Kidney epithelial cell (primary cell): ENCODE measurements around the gene FBXO4. TPM values are rescaled to one million over a fixed set of nuclear protein-coding genes. Genes with fewer than 3 reads are reported as not detected.
"Not testable (repeated sequence)": the region's sequence is repeated elsewhere in the genome, so short reads cannot be mapped to it uniquely, and the experiment has no call there.

Experiments
- DNase-seq: peaks from one replicate; pipeline ENCODE4 v3.0.0-alpha.2; 2010; ENCODE audit warnings: low read depth
- H3K27me3 ChIP-seq: 2 replicates; pipeline ENCODE4 v1.6.0; 2011; ENCODE audit warnings: low read length; ENCODE audit not compliant: control insufficient read depth, insufficient read depth
- H3K36me3 ChIP-seq: 2 replicates; pipeline ENCODE4 v1.5.1; 2011; ENCODE audit warnings: low read length; ENCODE audit not compliant: control insufficient read depth, insufficient read depth
- H3K4me3 ChIP-seq: 2 replicates; pipeline ENCODE4 v1.5.1; 2011; ENCODE audit warnings: low read depth, mild to moderate bottlenecking, control low read depth, low read length
- CTCF ChIP-seq: IDR thresholded peaks from 2 replicates; pipeline ENCODE4 v1.5.1; 2011; ENCODE audit warnings: mild to moderate bottlenecking, moderate library complexity, low read length, control low read depth, inconsistent platforms; ENCODE audit not compliant: insufficient read depth, poor library complexity, severe bottlenecking
- total RNA-seq: library from RNA; depleted of rRNA; stranded (reverse); fragments of >200 nt; gene quantifications from 2 replicates; pipeline ENCODE4 v1.2.3, GENCODE V29; 2015

FBXO4 gene
- total RNA-seq, 1 donor from 2014 or later, result 5.8 TPM

- no peaks in the 10 kb centered on the region for H3K36me3 ChIP-seq
- TF ChIP-seq CTCF, result no peak
- no peak for DNase-seq
Measured at GRCh38 chr5:41978676-41979075, 53.6 kb downstream of the FBXO4 start.

DNA sequence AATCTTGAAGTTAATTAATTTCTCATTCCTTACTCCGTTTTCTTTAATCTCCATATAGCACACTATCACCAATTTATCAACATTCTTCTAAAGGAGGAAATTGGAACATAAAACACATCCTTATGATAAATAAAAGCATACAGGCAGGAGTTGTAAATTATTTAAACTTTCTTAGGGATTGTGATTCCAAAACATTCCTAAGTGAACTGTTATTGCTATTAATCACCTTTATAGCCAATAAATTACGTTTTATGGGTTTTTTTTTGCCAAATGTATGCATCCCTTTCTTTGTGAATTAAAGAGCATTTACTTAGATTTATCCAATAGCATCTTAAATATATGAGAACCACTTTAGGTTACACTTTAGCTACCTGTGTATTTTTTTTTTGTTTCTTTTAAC is 55.3 kb downstream of the FBXO4 start:
- DNase-seq, result no peak
- Histone ChIP-seq H3K36me3 (no peaks in the 10 kb centered on the region), H3K4me3 (no peak overlapping the region), H3K27me3 (no peaks in the 10 kb centered on the region)
- TF ChIP-seq CTCF, result no peak

More at GRCh38 chr5:41978676-41979075, 53.6 kb downstream of the FBXO4 start:
- Histone ChIP-seq H3K27me3 (no peaks in the 10 kb centered on the region), H3K4me3 (no peak overlapping the region)

- Histone ChIP-seq H3K27me3 (no peaks in the 10 kb centered on the region), H3K36me3 (no peaks in the 10 kb centered on the region), H3K4me3 (no peak overlapping the region)
- no peak for DNase-seq
- no peak for TF ChIP-seq CTCF
Measured at GRCh38 chr5:41980870-41981269, 55.8 kb downstream of the FBXO4 start.

DNA sequence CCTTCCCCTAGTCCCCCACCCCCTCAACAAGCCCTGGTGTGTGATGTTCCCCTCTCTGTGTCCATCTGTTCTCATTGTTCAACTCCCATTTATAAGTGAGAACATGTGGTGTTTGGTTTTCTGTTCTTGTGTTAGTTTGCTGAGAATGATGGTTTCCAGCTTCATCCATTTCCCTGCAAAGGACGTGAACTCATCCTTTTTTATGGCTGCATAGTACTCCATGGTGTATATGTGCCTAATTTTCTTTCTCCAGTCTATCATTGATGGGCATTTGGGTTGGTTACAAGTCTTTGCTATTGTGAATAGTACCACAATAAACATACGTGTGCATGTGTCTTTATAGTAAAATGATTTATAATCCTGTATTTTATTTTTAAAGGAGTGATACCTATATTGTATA is 57.8 kb downstream of the FBXO4 start:
- not testable (repeated sequence) for DNase-seq, H3K27me3 ChIP-seq, H3K36me3 ChIP-seq, H3K4me3 ChIP-seq

DNA sequence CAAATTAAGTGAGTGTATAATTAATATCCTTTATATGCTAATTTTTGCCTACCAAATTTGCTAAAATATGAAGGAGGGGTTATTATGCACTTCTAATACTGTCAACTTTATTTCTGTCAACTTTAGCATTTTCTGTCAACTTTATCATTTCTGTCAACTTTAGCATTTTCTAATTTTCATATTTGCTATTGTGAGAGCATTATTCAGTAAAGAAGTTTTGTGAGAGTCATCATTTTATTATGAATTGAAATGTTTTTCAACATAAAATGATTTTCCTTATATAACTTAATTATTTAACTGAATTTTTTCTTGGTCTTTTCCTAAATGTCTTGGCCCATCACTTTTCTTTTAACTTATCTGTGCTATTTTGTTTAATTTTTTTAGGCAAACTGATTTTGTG is 58.2 kb downstream of the FBXO4 start:
- no peak for TF ChIP-seq CTCF
- H3K36me3 ChIP-seq, result no peaks in the 10 kb centered on the region
- no peaks in the 10 kb centered on the region for H3K27me3 ChIP-seq
- DNase-seq, result no peak
- no peak overlapping the region for H3K4me3 ChIP-seq

DNA sequence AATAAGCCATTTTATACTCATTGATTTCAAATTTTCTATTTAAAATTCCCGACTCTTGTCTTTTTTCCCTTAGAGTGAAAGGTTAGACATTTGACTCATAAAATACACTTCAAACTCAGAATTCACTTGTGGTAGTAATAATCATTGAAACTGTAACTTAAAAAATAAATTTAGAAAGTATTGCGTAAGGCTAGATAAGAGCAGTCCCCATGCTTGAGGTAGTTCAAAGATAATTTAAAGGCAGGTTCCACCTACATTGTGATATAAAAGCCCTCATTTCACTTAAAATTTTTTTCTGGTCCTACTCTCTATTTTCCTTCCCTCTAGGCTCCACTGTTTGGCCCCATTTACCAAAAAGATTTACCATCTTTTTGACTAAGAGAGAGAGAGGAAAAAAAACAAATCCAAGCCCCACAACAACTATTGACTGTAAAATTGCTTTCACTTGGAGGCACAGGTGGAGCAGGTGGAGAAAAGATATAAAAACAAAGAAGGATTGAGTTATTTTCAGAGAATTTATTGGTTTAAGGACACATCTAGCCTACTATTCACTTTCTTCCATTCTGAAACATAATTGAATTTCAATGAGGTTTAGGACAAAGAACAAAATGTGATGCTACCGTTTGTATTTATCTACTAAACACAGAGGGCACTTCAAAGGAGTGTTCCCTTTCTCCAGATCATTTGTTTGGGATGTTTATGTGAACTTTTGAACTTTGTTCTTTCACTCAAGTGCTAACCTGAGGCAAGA is 61.0 kb downstream of the FBXO4 start:
- H3K4me3 ChIP-seq, result no peak overlapping the region
- no peaks in the 10 kb centered on the region for H3K36me3 ChIP-seq
- no peak for DNase-seq
- no peaks in the 10 kb centered on the region for H3K27me3 ChIP-seq
- TF ChIP-seq CTCF, result no peak

Other genes starting within 250 kb of the FBXO4 start
- 20.9 and 21.0 TPM in 2 replicates for gene OXCT1, start 54.9 kb upstream of the FBXO4 start, total RNA-seq
- gene RIMOC1, start 20.9 kb upstream of the FBXO4 start, total RNA-seq, result 30.7 and 33.6 TPM in 2 replicates